ENCODE results near the gene CAPZA1.

CAPZA1 gene

GRCh38 chr1:112712701-112713128 lies 93.1 kb downstream of the CAPZA1 start:
- no peak for DNase-seq (ENCODE audit: low spot score)
- TF ChIP-seq, protein P1, sequence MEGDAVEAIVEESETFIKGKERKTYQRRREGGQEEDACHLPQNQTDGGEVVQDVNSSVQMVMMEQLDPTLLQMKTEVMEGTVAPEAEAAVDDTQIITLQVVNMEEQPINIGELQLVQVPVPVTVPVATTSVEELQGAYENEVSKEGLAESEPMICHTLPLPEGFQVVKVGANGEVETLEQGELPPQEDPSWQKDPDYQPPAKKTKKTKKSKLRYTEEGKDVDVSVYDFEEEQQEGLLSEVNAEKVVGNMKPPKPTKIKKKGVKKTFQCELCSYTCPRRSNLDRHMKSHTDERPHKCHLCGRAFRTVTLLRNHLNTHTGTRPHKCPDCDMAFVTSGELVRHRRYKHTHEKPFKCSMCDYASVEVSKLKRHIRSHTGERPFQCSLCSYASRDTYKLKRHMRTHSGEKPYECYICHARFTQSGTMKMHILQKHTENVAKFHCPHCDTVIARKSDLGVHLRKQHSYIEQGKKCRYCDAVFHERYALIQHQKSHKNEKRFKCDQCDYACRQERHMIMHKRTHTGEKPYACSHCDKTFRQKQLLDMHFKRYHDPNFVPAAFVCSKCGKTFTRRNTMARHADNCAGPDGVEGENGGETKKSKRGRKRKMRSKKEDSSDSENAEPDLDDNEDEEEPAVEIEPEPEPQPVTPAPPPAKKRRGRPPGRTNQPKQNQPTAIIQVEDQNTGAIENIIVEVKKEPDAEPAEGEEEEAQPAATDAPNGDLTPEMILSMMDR (IDR thresholded peaks at IDR 0.05; ENCODE audit: extremely low read depth, missing control alignments), result no peak

GRCh38 chr1:112713466-112714312 lies 94.1 kb downstream of the CAPZA1 start:
- peak; percentile 59 for DNase-seq (ENCODE audit: low spot score)
- TF ChIP-seq, protein P1 (IDR thresholded peaks at IDR 0.05; ENCODE audit: extremely low read depth, missing control alignments), result no peak

GRCh38 chr1:112714313-112715263 lies 95.0 kb downstream of the CAPZA1 start:
- peak; percentile 37 for DNase-seq (ENCODE audit: low spot score)
- TF ChIP-seq, protein P1 (IDR thresholded peaks at IDR 0.05; ENCODE audit: extremely low read depth, missing control alignments), result no peak

DNA sequence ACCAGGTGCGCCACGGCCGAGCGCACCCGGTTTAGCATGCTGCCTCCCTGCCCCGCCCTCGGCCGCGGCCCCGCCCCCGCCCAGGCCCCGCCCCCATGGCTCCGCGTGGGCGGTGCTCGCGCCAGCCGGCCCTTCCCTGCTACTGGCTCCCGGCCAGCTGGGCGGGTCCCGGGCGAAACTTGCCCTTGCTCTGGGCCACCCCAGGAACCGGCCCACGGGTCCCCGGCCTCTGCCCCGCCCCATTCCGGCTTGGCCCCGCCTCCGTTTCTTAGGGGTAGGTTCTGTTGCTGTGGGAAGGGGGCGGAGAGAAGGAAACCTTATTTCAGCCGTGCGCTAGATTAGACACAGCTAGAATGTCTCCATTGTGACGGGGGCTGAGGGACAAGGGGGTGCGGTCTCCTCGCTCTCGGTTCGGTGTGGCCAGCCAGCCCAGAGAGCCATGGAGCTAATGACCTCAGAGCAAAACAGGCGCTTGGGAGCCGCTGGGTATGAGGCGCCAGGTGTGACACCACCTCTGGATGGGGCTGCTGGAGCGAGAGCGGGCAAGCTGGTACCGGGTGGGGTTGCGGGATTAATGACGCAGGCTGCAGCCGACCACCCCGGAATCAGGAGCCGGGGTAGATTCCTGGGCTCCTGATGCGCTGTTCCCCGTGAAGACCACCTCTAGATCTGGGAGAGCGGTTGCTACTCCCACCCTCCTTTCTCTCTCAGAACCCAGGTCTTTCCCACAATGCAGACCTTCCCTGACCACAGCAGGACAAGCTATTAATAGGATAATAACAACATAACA lies 95.8 kb downstream of the CAPZA1 start, which contains the start of gene PPM1J:
Gene PPM1J, minus strand, starts transcription at position 69 of the 790 bp plus-strand sequence. Its CDS starts 31 bp downstream, at position 38.
- DNase-seq (ENCODE audit: low spot score), result peak; percentile 99

GRCh38 chr1:112716133-112716720 lies 96.6 kb downstream of the CAPZA1 start:
- TF ChIP-seq, protein P1 (IDR thresholded peaks at IDR 0.05; ENCODE audit: extremely low read depth, missing control alignments), result peak; percentile 92
- peak; percentile 85 for DNase-seq (ENCODE audit: low spot score)

More for the DNA sequence above, 95.8 kb downstream of the CAPZA1 start, which contains the start of gene PPM1J:
- TF ChIP-seq, protein P1 (IDR thresholded peaks at IDR 0.05; ENCODE audit: extremely low read depth, missing control alignments), result no peak

DNA sequence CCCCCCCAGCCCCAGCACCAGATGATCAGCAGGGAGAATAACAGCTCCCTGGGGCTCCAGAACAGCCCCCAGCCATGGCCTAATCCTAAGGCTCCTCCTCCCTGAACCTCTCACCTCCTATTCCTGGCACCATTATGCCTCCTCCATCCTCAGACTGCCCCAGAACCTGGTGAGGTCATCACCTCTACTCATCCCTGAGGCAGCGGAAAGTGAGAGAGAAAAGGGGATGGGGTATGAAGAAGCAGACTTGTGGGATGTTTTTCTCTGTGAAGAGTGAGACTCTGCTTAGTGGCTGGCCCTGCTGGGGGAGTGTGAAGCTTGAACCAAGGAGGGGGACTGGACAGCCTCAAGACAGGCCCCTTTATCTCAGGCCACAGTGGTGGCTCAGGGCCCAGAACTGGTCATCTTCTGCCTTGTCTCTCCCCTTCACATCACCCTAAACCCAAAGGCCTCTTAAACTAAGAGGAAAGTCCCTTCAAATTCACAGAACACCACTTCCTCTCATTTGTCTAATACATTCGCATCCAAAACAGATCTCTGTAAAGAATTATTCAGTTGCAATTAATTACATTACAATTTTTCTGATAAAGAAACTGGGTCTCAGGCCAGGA lies 97.7 kb downstream of the CAPZA1 start:
- peak; percentile 38 for DNase-seq (ENCODE audit: low spot score)
- TF ChIP-seq, protein P1 (IDR thresholded peaks at IDR 0.05; ENCODE audit: extremely low read depth, missing control alignments), result no peak

Data from GM20000 (cell line).